ENCODE measurements around the gene MMP23B.
"Not testable (repeated sequence)": the region's sequence is repeated elsewhere in the genome, so short reads cannot be mapped to it uniquely, and the experiment has no call there.

- not testable (repeated sequence) for TF ChIP-seq CTCF, POLR2A (IDR thresholded peaks at IDR 0.05)
Observed at GRCh38 chr1:1662830-1663560, 31.0 kb downstream of the MMP23B start.

Data from uterus (tissue), 2 donors.